GM23248 (cell line): Measurements from ENCODE around the gene C9orf50.

Experiments used
- EZH2 ChIP-seq: fragments of 200-600 bp; sonication (generic); IDR thresholded peaks from 2 replicates; pipeline ENCODE4 v1.6.1; 2018; ENCODE audit warnings: antibody characterized with exemption, mild to moderate bottlenecking; ENCODE audit not compliant: insufficient read depth, poor library complexity, severe bottlenecking
- EZH2phosphoT487 ChIP-seq: fragments of 200-600 bp; sonication (generic); IDR thresholded peaks from 2 replicates; pipeline ENCODE4 v1.6.1; 2018; ENCODE audit warnings: antibody characterized with exemption, moderate library complexity, mild to moderate bottlenecking, low read depth; ENCODE audit not compliant: insufficient read depth

DNA sequence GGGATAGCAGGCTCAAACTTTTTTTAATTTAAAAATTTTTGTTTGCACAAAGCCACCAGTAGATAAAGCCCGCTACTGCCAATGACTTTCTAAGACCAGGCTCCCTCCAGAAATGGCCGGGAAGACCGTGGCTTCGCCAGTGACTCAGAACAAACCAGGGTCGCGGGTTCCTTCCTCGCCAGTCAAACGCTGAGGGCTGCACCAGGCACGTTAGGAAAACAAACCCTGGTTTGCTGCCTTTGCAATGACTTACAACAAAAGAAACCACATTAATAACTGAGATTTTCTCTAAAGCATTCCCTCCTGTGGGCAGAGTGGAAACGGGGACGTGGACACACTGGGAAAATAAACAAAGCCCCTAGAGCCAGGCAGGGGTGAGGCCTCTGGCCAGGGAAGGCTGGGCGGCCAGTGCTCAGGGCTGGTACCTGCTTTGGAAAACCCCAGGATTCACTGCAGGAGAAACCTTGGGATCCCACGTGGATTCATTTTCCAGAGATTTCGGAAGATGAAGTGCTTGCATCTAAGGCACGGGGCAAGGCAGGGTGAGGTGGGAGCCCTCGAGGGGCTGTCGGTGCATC is 48.3 kb upstream of the C9orf50 start:
- TF ChIP-seq EZH2 (no peak), EZH2phosphoT487 (no peak)
